GM18505 (cell line): Measurements from ENCODE around the gene CENPS.
"Not testable (repeated sequence)": the region's sequence is repeated elsewhere in the genome, so short reads cannot be mapped to it uniquely, and the experiment has no call there.

Source experiments
- ATAC-seq: cut with Tn5 transposase; IDR thresholded peaks from one replicate; pipeline ENCODE4 v1.9.1; 2021; ENCODE audit not compliant: unreplicated experiment
- POLR2A ChIP-seq: IDR thresholded peaks from 4 replicates; pipeline ENCODE4 v1.6.1; 2011; ENCODE audit warnings: borderline replicate concordance; ENCODE audit not compliant: insufficient read depth, insufficient read length; ENCODE audit errors: extremely low read depth

The CENPS gene

GRCh38 chr1:10399444-10399941, 30.7 kb upstream of the CENPS start:
- peak; percentile 1 for ATAC-seq
- no peak for TF ChIP-seq POLR2A

- TF ChIP-seq POLR2A: no peak
- no peak for ATAC-seq
Observed at GRCh38 chr1:10400013-10400412, 30.2 kb upstream of the CENPS start.

GRCh38 chr1:10401281-10401680, 29.0 kb upstream of the CENPS start:
- no peak for ATAC-seq

GRCh38 chr1:10402729-10403274, 27.4 kb upstream of the CENPS start:
- no peak for ATAC-seq
- TF ChIP-seq POLR2A: no peak

More at GRCh38 chr1:10401281-10401680, 29.0 kb upstream of the CENPS start:
- no peak for TF ChIP-seq POLR2A

- ATAC-seq: no peak
- no peak for TF ChIP-seq POLR2A
Observed at GRCh38 chr1:10407201-10407600, 23.0 kb upstream of the CENPS start.

- no peak for TF ChIP-seq POLR2A
- ATAC-seq: no peak
Observed at GRCh38 chr1:10415211-10415930, 14.9 kb upstream of the CENPS start.

- not testable (repeated sequence) for ATAC-seq
Observed at GRCh38 chr1:10415967-10416366, 14.3 kb upstream of the CENPS start.

GRCh38 chr1:10418741-10419140, 11.5 kb upstream of the CENPS start:
- ATAC-seq: not testable (repeated sequence)

- no peak for TF ChIP-seq POLR2A
- ATAC-seq: no peak
Observed at GRCh38 chr1:10419351-10419750, 10.9 kb upstream of the CENPS start.

GRCh38 chr1:10421637-10422036, 8.6 kb upstream of the CENPS start:
- ATAC-seq: no peak
- TF ChIP-seq POLR2A: no peak

- no peak for ATAC-seq
- no peak for TF ChIP-seq POLR2A
Observed at GRCh38 chr1:10424034-10424433, 6.2 kb upstream of the CENPS start.

- no peak for TF ChIP-seq POLR2A
- no peak for ATAC-seq
Observed at GRCh38 chr1:10424651-10425050, 5.6 kb upstream of the CENPS start.

GRCh38 chr1:10425826-10426534, 4.3 kb upstream of the CENPS start:
- not testable (repeated sequence) for ATAC-seq

- ATAC-seq: not testable (repeated sequence)
Observed at GRCh38 chr1:10426535-10426848, 3.7 kb upstream of the CENPS start.

- no peak for TF ChIP-seq POLR2A
- ATAC-seq: no peak
Observed at GRCh38 chr1:10428984-10429383, 1.2 kb upstream of the CENPS start.

GRCh38 chr1:10429868-10430215, 391 bp upstream of the CENPS start:
- TF ChIP-seq POLR2A: no peak
- no peak for ATAC-seq
